GM18951 (cell line): ENCODE data around the gene B2M.

Source experiments
- POLR2A ChIP-seq: IDR thresholded peaks from 4 replicates; pipeline ENCODE4 v1.6.1; 2011; ENCODE audit warnings: mild to moderate bottlenecking; ENCODE audit not compliant: insufficient read length, insufficient read depth; ENCODE audit errors: extremely low read depth
- in situ Hi-C: fragments of 300-500 bp; cut with MboI; formaldehyde crosslinking; loops from one replicate; pipeline ENCODE4 v1.12.0; 2022; ENCODE audit warnings: low sequenced_read_pairs, mixed read lengths, inconsistent platforms; ENCODE audit not compliant: unreplicated experiment

The B2M gene

DNA sequence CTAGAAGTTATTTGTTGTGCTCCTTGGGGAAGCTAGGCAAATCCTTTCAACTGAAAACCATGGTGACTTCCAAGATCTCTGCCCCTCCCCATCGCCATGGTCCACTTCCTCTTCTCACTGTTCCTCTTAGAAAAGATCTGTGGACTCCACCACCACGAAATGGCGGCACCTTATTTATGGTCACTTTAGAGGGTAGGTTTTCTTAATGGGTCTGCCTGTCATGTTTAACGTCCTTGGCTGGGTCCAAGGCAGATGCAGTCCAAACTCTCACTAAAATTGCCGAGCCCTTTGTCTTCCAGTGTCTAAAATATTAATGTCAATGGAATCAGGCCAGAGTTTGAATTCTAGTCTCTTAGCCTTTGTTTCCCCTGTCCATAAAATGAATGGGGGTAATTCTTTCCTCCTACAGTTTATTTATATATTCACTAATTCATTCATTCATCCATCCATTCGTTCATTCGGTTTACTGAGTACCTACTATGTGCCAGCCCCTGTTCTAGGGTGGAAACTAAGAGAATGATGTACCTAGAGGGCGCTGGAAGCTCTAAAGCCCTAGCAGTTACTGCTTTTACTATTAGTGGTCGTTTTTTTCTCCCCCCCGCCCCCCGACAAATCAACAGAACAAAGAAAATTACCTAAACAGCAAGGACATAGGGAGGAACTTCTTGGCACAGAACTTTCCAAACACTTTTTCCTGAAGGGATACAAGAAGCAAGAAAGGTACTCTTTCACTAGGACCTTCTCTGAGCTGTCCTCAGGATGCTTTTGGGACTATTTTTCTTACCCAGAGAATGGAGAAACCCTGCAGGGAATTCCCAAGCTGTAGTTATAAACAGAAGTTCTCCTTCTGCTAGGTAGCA is 851 bp upstream of the B2M start:
- in situ Hi-C loops, result no loop called here
- TF ChIP-seq POLR2A, result peak; percentile 46

DNA sequence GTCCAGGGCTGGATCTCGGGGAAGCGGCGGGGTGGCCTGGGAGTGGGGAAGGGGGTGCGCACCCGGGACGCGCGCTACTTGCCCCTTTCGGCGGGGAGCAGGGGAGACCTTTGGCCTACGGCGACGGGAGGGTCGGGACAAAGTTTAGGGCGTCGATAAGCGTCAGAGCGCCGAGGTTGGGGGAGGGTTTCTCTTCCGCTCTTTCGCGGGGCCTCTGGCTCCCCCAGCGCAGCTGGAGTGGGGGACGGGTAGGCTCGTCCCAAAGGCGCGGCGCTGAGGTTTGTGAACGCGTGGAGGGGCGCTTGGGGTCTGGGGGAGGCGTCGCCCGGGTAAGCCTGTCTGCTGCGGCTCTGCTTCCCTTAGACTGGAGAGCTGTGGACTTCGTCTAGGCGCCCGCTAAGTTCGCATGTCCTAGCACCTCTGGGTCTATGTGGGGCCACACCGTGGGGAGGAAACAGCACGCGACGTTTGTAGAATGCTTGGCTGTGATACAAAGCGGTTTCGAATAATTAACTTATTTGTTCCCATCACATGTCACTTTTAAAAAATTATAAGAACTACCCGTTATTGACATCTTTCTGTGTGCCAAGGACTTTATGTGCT is 527 bp downstream of the B2M start:
- in situ Hi-C loops, result no loop called here
- no peak for TF ChIP-seq POLR2A

DNA sequence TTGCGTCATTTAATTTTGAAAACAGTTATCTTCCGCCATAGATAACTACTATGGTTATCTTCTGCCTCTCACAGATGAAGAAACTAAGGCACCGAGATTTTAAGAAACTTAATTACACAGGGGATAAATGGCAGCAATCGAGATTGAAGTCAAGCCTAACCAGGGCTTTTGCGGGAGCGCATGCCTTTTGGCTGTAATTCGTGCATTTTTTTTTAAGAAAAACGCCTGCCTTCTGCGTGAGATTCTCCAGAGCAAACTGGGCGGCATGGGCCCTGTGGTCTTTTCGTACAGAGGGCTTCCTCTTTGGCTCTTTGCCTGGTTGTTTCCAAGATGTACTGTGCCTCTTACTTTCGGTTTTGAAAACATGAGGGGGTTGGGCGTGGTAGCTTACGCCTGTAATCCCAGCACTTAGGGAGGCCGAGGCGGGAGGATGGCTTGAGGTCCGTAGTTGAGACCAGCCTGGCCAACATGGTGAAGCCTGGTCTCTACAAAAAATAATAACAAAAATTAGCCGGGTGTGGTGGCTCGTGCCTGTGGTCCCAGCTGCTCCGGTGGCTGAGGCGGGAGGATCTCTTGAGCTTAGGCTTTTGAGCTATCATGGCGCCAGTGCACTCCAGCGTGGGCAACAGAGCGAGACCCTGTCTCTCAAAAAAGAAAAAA is 1.2 kb downstream of the B2M start:
- TF ChIP-seq POLR2A, result no peak
- in situ Hi-C loops, result no loop called here

DNA sequence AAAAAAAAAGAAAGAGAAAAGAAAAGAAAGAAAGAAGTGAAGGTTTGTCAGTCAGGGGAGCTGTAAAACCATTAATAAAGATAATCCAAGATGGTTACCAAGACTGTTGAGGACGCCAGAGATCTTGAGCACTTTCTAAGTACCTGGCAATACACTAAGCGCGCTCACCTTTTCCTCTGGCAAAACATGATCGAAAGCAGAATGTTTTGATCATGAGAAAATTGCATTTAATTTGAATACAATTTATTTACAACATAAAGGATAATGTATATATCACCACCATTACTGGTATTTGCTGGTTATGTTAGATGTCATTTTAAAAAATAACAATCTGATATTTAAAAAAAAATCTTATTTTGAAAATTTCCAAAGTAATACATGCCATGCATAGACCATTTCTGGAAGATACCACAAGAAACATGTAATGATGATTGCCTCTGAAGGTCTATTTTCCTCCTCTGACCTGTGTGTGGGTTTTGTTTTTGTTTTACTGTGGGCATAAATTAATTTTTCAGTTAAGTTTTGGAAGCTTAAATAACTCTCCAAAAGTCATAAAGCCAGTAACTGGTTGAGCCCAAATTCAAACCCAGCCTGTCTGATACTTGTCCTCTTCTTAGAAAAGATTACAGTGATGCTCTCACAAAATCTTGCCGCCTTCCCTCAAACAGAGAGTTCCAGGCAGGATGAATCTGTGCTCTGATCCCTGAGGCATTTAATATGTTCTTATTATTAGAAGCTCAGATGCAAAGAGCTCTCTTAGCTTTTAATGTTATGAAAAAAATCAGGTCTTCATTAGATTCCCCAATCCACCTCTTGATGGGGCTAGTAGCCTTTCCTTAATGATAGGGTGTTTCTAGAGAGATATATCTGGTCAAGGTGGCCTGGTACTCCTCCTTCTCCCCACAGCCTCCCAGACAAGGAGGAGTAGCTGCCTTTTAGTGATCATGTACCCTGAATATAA is 2.0 kb downstream of the B2M start:
- peak; percentile 39 for TF ChIP-seq POLR2A
- in situ Hi-C loops, result no loop called here

DNA sequence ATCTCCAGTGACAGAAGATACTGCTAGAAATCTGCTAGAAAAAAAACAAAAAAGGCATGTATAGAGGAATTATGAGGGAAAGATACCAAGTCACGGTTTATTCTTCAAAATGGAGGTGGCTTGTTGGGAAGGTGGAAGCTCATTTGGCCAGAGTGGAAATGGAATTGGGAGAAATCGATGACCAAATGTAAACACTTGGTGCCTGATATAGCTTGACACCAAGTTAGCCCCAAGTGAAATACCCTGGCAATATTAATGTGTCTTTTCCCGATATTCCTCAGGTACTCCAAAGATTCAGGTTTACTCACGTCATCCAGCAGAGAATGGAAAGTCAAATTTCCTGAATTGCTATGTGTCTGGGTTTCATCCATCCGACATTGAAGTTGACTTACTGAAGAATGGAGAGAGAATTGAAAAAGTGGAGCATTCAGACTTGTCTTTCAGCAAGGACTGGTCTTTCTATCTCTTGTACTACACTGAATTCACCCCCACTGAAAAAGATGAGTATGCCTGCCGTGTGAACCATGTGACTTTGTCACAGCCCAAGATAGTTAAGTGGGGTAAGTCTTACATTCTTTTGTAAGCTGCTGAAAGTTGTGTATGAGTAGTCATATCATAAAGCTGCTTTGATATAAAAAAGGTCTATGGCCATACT is 4.0 kb downstream of the B2M start:
- in situ Hi-C loops, result loop anchor here (5.0 kb wide), 1 partner anchor 48 kb away; no protein-coding TSS in a partner anchor
- TF ChIP-seq POLR2A, result peak; percentile 42

DNA sequence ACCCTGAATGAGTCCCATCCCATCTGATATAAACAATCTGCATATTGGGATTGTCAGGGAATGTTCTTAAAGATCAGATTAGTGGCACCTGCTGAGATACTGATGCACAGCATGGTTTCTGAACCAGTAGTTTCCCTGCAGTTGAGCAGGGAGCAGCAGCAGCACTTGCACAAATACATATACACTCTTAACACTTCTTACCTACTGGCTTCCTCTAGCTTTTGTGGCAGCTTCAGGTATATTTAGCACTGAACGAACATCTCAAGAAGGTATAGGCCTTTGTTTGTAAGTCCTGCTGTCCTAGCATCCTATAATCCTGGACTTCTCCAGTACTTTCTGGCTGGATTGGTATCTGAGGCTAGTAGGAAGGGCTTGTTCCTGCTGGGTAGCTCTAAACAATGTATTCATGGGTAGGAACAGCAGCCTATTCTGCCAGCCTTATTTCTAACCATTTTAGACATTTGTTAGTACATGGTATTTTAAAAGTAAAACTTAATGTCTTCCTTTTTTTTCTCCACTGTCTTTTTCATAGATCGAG is 4.5 kb downstream of the B2M start:
- in situ Hi-C loops, result loop anchor here (5.0 kb wide), 1 partner anchor 49 kb away; no protein-coding TSS in a partner anchor

DNA sequence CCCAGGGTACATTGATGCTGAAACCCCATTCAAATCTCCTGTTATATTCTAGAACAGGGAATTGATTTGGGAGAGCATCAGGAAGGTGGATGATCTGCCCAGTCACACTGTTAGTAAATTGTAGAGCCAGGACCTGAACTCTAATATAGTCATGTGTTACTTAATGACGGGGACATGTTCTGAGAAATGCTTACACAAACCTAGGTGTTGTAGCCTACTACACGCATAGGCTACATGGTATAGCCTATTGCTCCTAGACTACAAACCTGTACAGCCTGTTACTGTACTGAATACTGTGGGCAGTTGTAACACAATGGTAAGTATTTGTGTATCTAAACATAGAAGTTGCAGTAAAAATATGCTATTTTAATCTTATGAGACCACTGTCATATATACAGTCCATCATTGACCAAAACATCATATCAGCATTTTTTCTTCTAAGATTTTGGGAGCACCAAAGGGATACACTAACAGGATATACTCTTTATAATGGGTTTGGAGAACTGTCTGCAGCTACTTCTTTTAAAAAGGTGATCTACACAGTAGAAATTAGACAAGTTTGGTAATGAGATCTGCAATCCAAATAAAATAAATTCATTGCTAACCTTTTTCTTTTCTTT is 5.8 kb downstream of the B2M start:
- TF ChIP-seq POLR2A, result peak; percentile 26
- in situ Hi-C loops, result loop anchor here (5.0 kb wide), 1 partner anchor 50 kb away; no protein-coding TSS in a partner anchor

More for the DNA sequence above, 4.5 kb downstream of the B2M start:
- TF ChIP-seq POLR2A, result peak; percentile 37

DNA sequence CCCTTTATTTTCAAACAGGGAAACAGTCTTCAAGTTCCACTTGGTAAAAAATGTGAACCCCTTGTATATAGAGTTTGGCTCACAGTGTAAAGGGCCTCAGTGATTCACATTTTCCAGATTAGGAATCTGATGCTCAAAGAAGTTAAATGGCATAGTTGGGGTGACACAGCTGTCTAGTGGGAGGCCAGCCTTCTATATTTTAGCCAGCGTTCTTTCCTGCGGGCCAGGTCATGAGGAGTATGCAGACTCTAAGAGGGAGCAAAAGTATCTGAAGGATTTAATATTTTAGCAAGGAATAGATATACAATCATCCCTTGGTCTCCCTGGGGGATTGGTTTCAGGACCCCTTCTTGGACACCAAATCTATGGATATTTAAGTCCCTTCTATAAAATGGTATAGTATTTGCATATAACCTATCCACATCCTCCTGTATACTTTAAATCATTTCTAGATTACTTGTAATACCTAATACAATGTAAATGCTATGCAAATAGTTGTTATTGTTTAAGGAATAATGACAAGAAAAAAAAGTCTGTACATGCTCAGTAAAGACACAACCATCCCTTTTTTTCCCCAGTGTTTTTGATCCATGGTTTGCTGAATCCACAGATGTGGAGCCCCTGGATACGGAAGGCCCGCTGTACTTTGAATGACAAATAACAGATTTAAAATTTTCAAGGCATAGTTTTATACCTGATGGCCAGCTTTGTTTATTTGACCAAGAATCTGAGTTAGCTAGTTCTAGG is 7.0 kb downstream of the B2M start:
- in situ Hi-C loops, result loop anchor here (5.0 kb wide), 1 partner anchor 51 kb away; no protein-coding TSS in a partner anchor
- TF ChIP-seq POLR2A, result no peak

DNA sequence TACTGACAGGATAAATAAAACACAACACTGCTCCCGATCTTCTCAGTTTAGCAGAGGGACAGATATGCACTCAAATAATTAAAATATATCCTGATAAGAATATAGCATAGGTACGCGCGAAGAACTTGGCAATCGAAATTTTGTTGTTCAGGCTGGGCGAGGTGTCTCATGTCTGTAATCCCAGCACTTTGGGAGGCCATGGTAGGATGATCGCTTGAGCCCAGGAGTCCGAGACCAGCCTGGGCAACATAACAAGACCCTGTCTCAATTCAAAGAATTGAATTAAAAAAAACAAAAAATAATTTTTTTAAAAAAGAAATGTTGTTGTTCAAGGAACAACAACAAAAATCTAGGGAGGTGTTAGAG is 7.6 kb downstream of the B2M start:
- TF ChIP-seq POLR2A, result no peak
- in situ Hi-C loops, result loop anchor here (5.0 kb wide), 1 partner anchor 52 kb away; no protein-coding TSS in a partner anchor

DNA sequence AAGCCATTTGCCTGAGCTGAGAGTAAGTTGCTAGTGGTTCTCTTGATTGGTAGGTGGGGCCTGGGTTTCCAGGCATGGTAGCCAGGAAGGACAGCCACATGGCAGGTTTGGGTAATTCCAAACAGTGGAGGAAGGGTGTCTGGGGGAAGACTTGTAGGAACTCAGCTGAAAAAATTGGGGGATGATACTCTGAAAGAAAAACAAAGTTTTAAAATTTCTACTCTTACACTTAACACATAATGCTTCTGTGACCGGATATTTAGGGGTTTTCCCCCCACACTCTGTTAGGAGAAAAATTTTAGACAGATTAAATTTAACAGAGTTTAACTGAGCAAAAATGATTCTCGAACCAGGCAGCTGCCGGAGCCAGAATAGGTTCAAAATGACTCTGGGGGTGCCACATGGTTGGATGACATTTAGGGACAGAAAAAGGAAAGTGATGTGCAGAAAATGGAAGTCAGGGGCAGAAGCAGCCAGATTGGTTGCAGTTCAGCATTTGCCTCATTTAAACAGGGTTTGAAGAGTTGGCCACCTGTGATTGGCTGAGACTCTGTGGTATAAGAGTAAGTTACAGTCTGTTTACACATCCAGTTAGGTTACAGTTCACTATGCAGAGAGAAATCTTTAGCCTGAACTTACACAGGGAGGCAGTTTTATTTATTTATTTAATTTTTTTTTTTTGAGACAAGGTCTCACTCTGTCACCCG is 8.1 kb downstream of the B2M start:
- TF ChIP-seq POLR2A, result peak; percentile 70
- in situ Hi-C loops, result loop anchor here (5.0 kb wide), 1 partner anchor 52 kb away; no protein-coding TSS in a partner anchor
